Ecto neural progenitor cell (in vitro differentiated cells): Measurements from ENCODE around the gene SLC20A1.
"Not testable (repeated sequence)": the region's sequence is repeated elsewhere in the genome, so short reads cannot be mapped to it uniquely, and the experiment has no call there.

Source experiments
- DNase-seq: peaks from one replicate; pipeline ENCODE4 v3.0.0-alpha.2; 2018; ENCODE audit warnings: low spot score

Gene SLC20A1

GRCh38 chr2:112645310-112646101, at the start of gene SLC20A1:
Gene SLC20A1, plus strand, starts transcription at chr2:112645939. Its CDS starts 890 bp downstream, at chr2:112646829.
- peak; percentile 98 for DNase-seq

GRCh38 chr2:112597537-112598322, 48.0 kb upstream of the SLC20A1 start:
- no peak for DNase-seq

- no peak for DNase-seq
These were observed 45.1 kb upstream of the SLC20A1 start for GRCh38 chr2:112600634-112601033.

- no peak for DNase-seq
These were observed 44.0 kb upstream of the SLC20A1 start for GRCh38 chr2:112601754-112602153.

- no peak for DNase-seq
These were observed 42.8 kb upstream of the SLC20A1 start for GRCh38 chr2:112602917-112603316.

GRCh38 chr2:112603731-112604130, 42.0 kb upstream of the SLC20A1 start:
- DNase-seq, result no peak

- no peak for DNase-seq
These were observed 40.8 kb upstream of the SLC20A1 start for GRCh38 chr2:112604952-112605351.

- no peak for DNase-seq
These were observed 39.8 kb upstream of the SLC20A1 start for GRCh38 chr2:112605926-112606325.

- no peak for DNase-seq
These were observed 39.2 kb upstream of the SLC20A1 start for GRCh38 chr2:112606547-112606946.

- DNase-seq, result no peak
These were observed 37.9 kb upstream of the SLC20A1 start for GRCh38 chr2:112607680-112608438.

- DNase-seq, result not testable (repeated sequence)
These were observed 36.4 kb upstream of the SLC20A1 start for GRCh38 chr2:112609320-112609719.

- DNase-seq, result not testable (repeated sequence)
These were observed 33.5 kb upstream of the SLC20A1 start for GRCh38 chr2:112612283-112612682.

GRCh38 chr2:112614201-112614840, 31.4 kb upstream of the SLC20A1 start:
- DNase-seq, result peak; percentile 62

- DNase-seq, result no peak
These were observed 30.7 kb upstream of the SLC20A1 start for GRCh38 chr2:112615051-112615450.

GRCh38 chr2:112615798-112616197, 29.9 kb upstream of the SLC20A1 start:
- not testable (repeated sequence) for DNase-seq

- no peak for DNase-seq
These were observed 27.4 kb upstream of the SLC20A1 start for GRCh38 chr2:112618383-112618782.

GRCh38 chr2:112621790-112622527, 23.8 kb upstream of the SLC20A1 start:
- no peak for DNase-seq

GRCh38 chr2:112622528-112622849, 23.2 kb upstream of the SLC20A1 start:
- DNase-seq, result no peak

GRCh38 chr2:112623913-112624777, 21.6 kb upstream of the SLC20A1 start:
- no peak for DNase-seq

GRCh38 chr2:112625474-112626114, 20.1 kb upstream of the SLC20A1 start:
- DNase-seq, result no peak
